UCSD-AML1 (cell line): ENCODE data around the gene RFFL.

Experiments
- DNase-seq: peaks from one replicate; lab custom pipeline; 2025; ENCODE audit not compliant: unreplicated experiment; lab: John Stamatoyannopoulos, UW

RFFL gene

DNA sequence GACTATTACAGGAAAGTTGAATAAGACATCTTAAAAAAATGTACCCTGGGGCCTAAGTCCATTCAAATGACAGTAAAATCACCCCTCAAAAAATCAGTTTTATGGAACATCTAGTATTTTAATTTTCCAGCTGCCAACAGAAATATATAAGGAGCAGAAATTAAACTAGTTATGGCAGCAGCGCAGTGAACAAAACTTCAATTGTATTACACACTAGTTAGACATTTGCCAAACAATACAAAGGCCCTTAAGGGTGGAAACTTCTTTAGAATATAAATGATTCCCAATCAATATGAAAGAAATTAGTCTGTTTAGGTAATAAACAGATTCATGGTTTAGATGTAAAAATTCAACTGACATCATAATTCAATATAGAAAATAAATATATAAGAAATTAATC, 18.1 kb upstream of the RFFL start:
- DNase-seq: no peak

DNA sequence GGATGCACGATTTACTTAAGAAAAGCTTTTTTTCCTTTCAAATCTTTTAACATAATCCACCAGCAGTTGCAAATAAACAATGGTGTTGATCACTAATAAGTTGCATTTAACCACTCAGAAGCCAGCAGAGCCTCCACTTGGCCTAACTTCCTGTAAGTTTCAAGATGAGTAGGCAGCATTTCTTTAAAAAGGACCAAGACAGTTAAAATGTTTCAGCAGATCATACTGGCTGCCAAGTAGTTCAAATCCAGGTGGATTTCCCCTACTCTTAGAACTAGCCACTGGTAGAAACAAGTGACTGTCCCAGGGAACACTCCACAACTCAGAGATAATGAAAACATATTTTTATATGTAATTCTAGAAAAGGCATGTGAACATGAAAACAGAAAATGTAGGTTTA, 17.0 kb upstream of the RFFL start:
- no peak for DNase-seq

DNA sequence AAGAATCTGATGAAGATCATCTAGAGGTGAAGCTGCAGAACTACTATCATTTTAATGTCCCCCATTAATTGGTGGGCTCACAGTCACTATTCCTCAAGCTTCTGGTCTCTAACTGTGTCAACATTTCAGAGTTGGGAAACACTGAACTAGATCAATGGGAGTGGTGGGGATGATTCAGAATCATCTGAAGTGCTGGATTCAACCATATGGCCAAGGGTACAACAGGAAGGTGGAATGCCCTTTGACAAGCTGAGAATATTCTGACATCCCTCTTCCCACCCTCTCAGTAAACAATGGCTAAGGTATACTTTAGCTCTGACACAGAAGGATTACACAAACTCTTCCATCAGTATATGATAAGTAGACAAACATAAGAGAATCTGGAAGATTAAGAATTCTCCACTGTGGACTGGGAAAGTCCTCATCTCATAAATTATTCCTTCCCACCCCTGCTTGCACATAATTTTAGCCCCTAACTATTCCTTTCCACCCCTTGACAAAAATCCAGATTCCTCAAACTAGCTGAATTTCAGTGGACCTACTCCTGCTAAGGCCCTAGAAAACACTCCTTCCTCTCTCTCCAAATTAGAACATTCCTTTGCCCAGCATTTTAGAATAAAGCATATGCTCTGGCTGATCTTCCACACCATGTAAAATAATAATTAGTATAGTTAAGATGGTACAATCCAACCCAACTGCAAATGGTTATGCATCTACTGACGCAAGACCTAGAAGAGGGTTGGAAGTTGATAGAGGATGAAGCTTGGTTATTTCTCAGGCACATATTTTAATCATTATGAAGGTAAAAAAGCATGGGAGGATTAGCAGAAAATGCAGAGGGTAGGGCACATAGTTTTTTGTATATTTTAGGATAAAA, 16.3 kb upstream of the RFFL start:
- DNase-seq: no peak

DNA sequence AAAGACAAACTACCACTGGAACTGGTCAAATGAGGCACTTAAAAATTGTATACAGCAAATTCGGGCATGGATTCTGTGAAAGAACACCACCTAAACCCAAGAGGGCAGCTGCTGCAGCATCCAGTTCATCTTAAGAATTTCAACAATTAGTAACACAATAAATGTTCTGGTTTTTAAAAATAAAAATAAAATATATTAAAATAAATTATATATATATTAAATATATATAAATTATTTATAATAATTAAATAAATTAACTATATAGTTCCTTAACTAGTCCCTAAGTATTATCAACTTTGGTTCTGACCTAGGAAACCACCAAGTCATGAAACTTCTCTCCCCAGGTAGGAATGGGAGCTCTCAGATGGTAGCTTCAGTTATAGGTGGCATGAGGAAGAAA, 13.4 kb upstream of the RFFL start:
- DNase-seq: no peak

DNA sequence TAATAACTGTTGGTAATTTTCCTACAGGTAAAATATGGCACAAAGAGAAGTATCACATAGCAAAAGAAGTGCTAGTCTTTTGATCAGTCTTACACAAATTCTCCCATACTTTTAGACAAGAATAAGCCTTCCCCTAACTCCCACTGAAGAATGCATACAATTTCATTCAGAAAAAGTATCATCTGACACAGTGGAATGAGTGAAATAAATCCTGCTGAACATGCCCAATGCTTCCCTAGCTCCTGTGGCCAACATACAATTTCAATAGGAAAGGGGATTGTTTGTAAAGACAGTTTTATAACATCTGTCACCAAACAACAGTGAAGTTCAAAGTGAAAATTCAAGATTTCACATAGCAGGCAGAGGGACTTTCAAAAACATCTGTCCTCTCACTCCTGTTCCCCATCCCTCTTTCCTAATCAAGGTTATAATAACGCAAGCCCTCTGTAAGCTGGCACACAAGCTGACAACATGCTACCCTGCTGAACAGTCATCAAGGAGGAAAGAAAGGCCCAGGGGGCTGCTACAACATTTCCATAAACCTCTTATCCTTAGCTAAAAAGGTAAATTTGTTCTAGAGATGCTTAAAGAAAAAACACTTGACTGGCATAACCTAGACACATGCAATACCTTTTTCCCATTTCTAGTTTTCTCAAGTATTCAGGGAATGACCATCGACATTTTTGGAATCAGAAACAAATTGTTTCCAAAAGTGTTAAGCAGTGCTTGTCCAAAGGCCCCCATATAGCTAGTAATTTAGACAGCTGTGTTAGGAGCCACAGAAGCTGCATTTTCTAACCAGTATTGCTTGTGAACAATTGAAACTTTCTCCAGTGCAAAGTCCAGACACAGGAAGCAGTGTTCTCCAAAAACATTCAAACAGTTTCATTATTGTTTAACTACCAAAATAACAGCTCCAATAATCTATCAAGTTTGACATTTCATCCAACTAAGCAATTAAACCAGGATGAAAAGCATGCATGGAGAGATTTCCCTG, 11.5 kb upstream of the RFFL start:
- DNase-seq: no peak

DNA sequence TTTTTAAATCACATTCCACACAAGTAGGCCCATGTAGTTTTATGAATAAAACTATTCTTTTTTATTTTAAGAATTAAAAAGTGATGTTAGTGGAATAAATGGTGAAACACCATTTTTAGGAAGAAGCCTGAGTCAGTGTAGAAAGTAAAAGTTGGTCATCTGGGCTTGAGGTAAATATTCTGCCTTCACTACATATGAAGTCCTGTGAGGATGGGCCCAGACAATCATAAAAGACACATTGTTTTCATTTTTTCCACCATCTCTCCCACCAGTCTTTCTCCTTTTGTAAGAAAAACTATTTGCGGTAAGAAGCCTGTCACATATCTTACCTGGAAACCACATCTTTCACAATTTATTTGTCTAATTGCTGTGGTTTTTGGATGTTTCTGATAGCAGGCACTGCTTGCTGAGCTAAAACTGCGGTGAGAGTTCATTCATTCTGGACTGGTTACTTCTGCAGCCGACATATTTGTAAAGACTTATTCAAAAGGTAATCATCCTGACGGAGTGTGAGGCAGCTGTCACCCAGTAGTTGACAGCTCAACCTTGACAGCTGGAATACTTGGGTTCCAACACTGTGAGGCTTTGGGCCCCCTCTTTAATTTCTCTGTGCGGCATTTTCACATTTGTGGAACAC, 10.6 kb upstream of the RFFL start:
- no peak for DNase-seq

DNA sequence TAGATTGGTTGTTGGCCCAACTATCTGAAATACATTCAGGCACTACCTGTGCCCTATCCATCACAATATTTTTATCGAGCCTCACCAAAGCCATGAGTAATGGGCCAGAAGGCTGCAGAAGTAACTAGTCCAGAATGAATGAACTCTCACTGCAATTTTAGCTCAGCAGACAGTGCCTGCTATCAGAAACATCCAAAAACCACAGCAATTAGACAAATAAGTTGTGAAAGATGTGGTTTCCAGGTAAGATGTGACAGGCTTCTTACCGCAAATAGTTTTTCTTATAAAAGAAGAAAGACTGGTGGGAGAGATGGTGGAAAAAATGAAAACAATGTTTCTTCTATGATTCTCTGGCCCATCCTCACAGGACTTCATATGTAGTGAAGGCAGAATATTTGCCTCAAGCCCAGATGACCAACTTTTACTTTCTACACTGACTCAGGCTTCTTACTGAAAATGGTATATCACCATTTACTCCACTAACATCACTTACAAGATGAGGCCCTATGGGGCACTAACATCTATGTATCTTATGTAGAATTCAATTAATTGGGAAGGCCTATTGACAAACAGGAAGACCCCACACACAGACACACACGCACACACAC, 9.8 kb upstream of the RFFL start:
- DNase-seq: no peak

DNA sequence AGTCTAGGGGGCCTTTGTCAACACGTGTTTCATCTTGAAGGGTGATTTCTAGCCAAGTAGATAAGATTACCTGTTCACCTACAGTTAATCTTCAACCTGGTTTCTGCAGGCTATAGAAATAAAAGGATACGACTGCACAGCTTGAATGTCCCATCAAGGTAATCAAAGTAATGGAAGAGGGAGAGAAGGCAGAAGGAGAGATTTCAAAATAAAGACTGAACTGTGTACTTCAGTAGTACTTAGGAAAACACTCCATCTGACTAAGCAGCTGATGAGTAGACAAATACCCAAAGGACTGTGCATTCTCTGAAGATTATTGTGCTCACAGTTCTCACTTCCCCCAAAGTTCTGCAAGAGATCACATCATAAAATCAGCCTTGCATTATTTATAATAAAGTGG, 5.8 kb upstream of the RFFL start:
- no peak for DNase-seq

DNA sequence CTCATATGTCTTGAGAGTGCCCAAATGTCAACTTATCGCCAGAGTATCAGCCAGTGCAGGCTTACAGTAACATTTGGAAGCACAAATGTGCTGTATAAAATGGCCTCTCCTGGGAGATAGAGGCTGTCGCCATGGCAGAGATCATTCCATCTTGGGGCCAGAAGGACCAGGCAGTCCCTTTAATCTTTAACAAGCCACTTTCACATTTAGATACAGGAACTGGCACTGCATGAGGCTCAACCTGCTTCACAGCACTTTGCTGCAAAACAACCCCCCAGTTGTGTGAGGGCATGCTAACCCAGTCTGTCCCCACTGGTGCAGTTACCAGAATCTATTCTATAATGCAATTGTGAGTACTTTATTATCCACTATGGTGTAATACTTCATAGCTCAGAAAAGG, 4.7 kb upstream of the RFFL start:
- DNase-seq: no peak

DNA sequence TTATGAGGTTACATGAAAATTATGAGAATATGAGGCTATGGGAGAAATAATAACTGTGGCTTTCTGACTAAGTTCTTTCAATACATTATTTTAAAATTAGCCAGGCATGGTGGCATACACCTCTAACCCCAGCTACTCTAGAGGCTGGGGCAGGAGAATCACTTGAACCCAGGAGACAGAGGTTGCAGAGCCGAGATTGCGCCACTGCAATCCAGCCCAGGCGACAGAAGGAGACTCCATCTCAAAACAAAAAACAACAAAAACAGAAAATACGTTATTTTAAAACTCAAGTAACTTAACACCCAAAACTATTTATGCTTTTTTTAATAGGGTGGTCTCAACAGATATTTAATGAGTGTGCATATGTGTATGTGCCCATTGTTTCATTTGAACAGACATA, 2.4 kb upstream of the RFFL start:
- no peak for DNase-seq

DNA sequence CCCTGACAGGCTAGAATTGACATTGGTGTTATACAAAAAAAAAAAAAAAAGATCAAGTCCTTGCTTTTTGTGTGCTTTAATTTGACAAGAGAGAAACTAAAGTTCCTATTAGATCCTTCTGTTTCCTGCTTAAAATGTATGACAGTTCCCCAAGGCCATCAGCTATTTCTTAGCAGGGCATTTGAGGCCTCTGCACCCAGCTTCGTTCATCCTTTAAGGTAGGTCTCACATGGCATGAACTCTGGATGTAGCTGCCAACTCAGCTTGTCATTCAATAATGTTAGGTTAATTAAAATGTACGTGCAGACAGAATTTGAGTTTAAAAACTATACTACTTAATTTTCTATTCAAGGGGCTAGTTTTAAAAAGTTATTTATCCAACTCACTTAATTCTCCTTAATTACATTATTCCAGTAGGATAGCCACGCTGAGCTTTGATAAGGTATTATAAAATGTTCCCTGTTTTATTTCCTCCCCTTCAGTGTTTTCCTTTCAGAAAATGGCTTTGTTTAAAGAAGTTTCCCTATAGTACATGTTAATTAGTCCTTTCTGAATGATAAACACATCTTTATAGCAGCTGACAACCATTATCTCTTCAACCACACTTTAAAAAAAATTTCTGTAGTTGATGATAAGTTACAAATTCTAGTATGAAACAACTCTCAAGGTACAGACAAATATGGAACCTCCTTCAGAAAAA, 1.2 kb upstream of the RFFL start:
- no peak for DNase-seq

DNA sequence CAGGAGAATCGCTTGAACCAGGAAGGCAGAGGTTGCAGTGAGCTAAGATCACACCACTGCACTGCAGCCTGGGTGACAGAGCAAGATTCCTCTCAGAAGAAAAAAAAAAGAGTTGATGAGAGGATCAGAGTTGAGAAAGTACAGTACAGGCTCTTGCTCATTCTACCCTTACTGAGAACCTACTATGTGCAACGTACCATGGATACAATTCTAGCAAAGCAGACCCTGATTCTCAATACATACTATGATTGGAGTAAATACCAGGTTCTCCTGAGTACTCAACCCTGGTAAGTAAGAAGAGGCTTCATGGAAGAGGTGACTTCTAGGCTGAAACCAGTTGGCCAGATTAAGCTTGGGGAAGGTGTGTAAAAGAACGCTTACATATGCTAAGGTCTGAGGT, 1.2 kb downstream of the RFFL start:
- DNase-seq: no peak

DNA sequence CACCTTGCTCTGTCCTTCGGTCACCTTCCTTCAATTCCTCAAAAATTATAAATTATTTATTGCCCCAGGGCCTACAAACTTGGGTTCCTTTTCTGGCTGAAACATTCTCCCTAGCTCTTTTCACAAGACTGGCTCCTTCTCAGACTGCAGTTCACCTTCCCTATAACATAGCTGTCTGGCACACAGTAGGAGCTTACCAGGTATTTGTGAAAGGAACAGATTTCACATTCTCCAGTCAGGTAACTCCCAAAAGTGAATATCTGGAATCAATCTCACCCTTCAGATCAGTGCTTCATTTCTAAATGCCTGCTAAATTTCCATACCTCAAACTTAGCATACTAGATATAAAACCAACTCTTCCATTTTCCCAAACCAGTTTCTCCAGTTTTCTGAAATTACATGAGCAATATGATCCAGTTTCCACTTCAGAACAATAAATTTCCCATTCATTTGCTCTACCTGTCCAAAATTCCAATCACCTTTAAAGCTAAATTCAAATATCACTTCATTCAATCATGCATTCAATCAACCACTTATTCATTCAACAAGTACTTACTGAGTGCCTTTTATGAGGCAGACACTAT, 6.1 kb downstream of the RFFL start:
- no peak for DNase-seq

DNA sequence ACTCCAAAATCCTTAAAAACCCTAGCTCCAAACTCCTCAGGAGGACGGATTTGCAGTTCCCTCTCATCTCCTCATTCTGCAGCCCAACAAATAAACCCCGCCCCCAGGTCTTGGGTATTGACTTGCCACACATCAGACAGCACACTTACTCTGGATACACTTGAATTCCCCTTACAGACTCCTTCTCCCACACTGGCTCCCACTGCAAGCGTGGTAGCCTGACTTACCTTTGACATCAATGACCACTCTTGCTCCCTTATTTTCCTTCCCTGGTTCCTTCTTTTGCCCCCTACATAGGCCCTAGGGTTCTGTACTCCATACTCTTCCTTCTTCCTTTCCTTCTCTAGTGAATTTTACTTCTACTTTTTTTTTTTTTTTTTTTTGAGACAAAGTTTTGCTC, 7.5 kb downstream of the RFFL start:
- no peak for DNase-seq

DNA sequence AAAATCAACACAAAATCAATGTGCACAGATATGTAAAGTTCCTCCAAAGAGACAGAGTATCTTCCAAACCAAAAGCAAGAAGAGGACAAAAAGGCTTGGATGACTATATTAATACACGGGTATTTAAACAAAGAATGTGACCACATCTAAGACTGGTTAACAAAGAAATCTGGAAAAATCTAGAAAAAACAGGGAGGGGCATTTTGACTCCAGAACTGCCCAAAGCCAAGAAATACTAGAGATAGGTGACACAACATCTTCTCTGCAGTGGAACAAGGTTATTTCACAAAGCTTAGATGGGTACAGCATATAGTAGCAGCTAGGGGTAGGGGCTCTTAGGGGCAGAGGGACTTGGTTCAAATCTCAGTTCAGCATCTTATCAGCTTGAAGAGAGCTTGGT, 10.3 kb downstream of the RFFL start:
- DNase-seq: no peak

DNA sequence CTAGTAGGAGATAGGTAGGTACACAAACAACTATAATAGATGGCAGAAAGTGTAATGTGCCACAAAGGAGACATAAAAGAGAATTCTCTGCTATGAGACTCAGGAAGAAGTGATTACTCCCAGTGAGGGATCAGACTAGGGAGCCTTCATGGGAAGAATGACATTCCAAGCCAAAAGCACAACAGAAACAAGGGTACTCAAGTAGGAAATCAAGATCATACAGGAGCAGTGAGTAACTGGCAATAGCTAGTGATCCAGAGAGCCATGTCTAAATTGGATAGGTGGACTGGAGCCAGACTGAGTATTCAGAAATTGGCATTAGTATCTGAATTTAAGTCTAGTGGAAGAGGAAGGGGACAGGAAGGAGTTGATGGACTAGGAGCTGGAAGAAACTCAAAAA, 10.7 kb downstream of the RFFL start:
- no peak for DNase-seq

DNA sequence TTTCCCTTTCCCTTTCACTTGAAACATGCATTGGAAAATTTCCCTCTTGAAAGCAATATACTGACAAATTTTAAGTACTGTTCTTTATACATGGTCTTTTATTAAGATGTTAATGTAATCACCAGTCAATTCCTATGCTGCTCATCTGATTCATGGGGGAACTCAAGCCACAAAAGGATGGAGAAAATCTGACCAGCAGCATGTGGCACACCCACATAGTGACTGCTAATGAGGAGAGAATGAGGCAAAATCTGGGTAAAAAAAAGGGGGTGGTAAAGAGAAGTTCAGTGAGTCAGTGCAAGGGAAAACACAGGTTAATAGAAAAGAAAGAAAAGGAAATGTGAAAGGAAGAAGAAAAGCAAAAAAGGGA, 11.3 kb downstream of the RFFL start:
- DNase-seq: no peak

DNA sequence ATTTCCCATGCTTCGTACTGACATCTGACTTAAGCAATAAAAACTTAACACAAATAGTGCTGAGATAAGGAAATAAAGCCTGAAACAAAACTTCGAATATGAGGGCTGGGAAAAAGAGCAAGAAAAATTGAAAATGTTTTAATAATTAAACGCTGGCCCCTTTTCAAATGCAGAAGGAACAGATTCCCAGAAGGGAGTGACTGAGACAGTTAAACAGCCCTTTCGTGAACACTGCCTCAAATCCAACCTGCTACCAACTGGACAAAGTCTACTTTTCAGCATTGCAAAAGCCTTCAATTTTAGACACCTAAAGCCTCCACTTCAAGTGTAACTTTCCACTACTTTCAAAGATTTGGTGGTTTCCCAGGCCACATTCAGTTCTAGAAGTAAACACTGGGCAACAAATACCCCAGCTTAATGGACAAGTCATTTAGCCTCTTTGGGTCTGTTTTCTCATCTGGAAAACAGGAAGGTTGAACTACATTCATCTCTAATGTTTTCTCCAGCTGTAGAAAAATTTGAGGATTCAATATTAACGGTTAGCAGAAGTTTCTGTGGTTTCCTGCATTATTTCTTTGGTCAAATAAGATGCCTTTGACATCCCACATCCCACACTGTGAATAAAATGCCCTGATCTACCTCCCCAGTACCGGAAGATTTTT, 11.8 kb downstream of the RFFL start:
- no peak for DNase-seq

DNA sequence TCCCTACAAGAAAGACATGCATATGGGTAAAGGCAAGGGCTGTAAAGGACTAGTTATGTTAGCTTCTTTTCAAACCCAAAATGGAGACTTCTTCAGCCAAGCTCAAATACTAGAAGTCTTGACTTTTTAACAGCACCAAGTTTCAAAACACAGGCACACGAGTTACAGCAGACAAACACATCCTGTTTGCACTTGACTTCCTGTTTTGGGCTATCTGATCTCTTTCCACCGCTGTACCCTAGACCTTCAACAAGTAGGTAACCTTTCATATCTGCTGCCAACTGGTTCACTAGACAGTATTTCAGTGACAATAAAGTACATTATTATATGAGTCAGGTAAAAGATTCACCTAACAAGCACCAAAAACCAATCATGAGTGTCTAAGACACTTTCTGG, 12.3 kb downstream of the RFFL start:
- DNase-seq: no peak

DNA sequence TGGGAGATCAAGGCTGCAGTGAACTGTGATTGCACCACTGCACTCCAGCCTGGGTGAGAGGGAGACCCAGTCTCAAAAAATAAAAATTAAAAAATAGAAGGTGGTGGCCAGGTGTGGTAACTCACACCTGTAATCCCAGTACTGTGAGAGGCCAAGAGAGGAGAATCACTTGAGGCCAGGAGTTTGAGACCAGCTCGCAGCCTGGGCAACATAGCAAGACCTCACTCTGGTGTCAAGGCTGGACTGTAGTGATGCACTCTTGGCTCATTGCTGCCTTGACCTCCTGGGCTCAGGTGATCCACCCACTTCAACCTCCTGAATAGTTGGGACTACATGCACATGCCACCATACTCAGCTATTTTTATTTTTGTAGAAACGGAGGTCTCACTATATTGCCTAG, 13.3 kb downstream of the RFFL start:
- no peak for DNase-seq
